Neural progenitor cell (in vitro differentiated cells): ENCODE data around the gene OR51B2.

ENCODE experiments used
- CTCF ChIP-seq: fragments of 200-600 bp; sonication (generic); IDR thresholded peaks from 2 replicates; pipeline ENCODE4 v1.5.1; 2017; ENCODE audit warnings: antibody characterized with exemption, mild to moderate bottlenecking
- EZH2 ChIP-seq: fragments of 200-600 bp; sonication (generic); IDR thresholded peaks from 2 replicates; pipeline ENCODE4 v1.6.1; 2017; ENCODE audit warnings: antibody characterized with exemption, mild to moderate bottlenecking, moderate library complexity
- EZH2phosphoT487 ChIP-seq: fragments of 200-600 bp; sonication (generic); IDR thresholded peaks from 2 replicates; pipeline ENCODE4 v1.6.1; 2017; ENCODE audit warnings: antibody characterized with exemption

GRCh38 chr11:5282628-5283027 is 41.5 kb downstream of the OR51B2 start:
- TF ChIP-seq EZH2, result no peak
- no peak for TF ChIP-seq CTCF
- no peak for TF ChIP-seq EZH2phosphoT487
